Right atrium auricular region (tissue), 2 donors: Measurements from ENCODE around the gene FGF12. TPM values are rescaled to one million over a fixed set of nuclear protein-coding genes. Genes with fewer than 3 reads are reported as not detected.

Source experiments
- DNase-seq: peaks from one replicate; pipeline ENCODE4 v3.0.0-alpha.2; 2019; ENCODE audit warnings: low spot score
- H3K27ac ChIP-seq, 2 donors: fragments of 200-600 bp; sonication (generic); 1 replicate in 1 of 2; 2 replicates in 1 of 2; pipeline ENCODE4 v1.5.1; 2016 to 2019
- H3K27me3 ChIP-seq, 2 donors: fragments of 200-600 bp; sonication (generic); one replicate each; pipeline versions ENCODE4 v1.5.1 to v1.6.0; 2017 to 2019
- H3K36me3 ChIP-seq: fragments of 200-600 bp; sonication (generic); one replicate; pipeline ENCODE4 v1.5.1; 2016
- H3K4me1 ChIP-seq, 2 donors: fragments of 200-600 bp; sonication (generic); one replicate each; pipeline versions ENCODE4 v1.5.1 to v1.6.0; 2017 to 2019
- H3K4me3 ChIP-seq, 2 donors: fragments of 200-600 bp; sonication (generic); 1 replicate in 1 of 2; 2 replicates in 1 of 2; pipeline ENCODE4 v1.5.1; 2017 to 2019; ENCODE audit warnings: mild to moderate bottlenecking in 1 of 2, moderate library complexity in 1 of 2
- H3K9me3 ChIP-seq, 2 donors: fragments of 200-600 bp; sonication (generic); one replicate each; pipeline ENCODE4 v1.5.1; 2019
- CTCF ChIP-seq, 2 donors: fragments of 200-600 bp; sonication (generic); IDR thresholded peaks; one replicate each; pipeline ENCODE4 v1.5.1; 2019; ENCODE audit warnings: antibody characterized with exemption in 2 of 2
- total RNA-seq, 2 donors: library from RNA; depleted of rRNA; stranded (reverse); fragments of >200 nt; gene quantifications; one replicate each; pipeline ENCODE4 v1.1.0, GENCODE V29; 2016

Gene FGF12
- total RNA-seq, 2 donors from 2014 or later: 126 to 218 TPM

- Histone ChIP-seq H3K4me1 (no peaks in the 10 kb centered on the region), H3K4me3 (no peak overlapping the region), H3K36me3 (no peaks in the 10 kb centered on the region), H3K9me3 (no peaks in the 10 kb centered on the region), H3K27me3 (no peaks in the 10 kb centered on the region), H3K27ac (no peak overlapping the region)
- no peak for TF ChIP-seq CTCF (IDR thresholded peaks at IDR 0.05)
- no peak for DNase-seq
Measured at GRCh38 chr3:192220915-192221314, 506.4 kb downstream of the FGF12 start.

- Histone ChIP-seq H3K36me3 (no peaks in the 10 kb centered on the region), H3K27ac (no peak overlapping the region), H3K9me3 (no peaks in the 10 kb centered on the region), H3K4me1 (no peaks in the 10 kb centered on the region), H3K27me3 (no peaks in the 10 kb centered on the region), H3K4me3 (no peak overlapping the region)
- TF ChIP-seq CTCF (IDR thresholded peaks at IDR 0.05): no peak
- DNase-seq: no peak
Measured at GRCh38 chr3:192219926-192220325, 507.4 kb downstream of the FGF12 start.

GRCh38 chr3:192216067-192216466 is 511.3 kb downstream of the FGF12 start:
- no peaks in the 10 kb centered on the region for H3K4me1 ChIP-seq
- no peaks in the 10 kb centered on the region for H3K36me3 ChIP-seq
- no peak overlapping the region for H3K4me3 ChIP-seq
- no peak for DNase-seq
- no peak for TF ChIP-seq CTCF (IDR thresholded peaks at IDR 0.05)
- no peak overlapping the region for H3K27ac ChIP-seq
- no peaks in the 10 kb centered on the region for H3K9me3 ChIP-seq
- no peaks in the 10 kb centered on the region for H3K27me3 ChIP-seq

- no peak for TF ChIP-seq CTCF (IDR thresholded peaks at IDR 0.05)
- H3K27ac ChIP-seq: no peak overlapping the region
- no peak overlapping the region for H3K4me3 ChIP-seq
- no peaks in the 10 kb centered on the region for H3K27me3 ChIP-seq
- no peaks in the 10 kb centered on the region for H3K4me1 ChIP-seq
- no peaks in the 10 kb centered on the region for H3K36me3 ChIP-seq
- no peak for DNase-seq
- H3K9me3 ChIP-seq: no peaks in the 10 kb centered on the region
Measured at GRCh38 chr3:192212979-192213378, 514.4 kb downstream of the FGF12 start.

- Histone ChIP-seq H3K27me3 (no peaks in the 10 kb centered on the region), H3K4me3 (no peak overlapping the region), H3K27ac (no peak overlapping the region), H3K4me1 (peaks cover 0 to 4% of the 10 kb centered on the region in 2 donors), H3K36me3 (no peaks in the 10 kb centered on the region), H3K9me3 (no peaks in the 10 kb centered on the region)
- DNase-seq: no peak
- no peak for TF ChIP-seq CTCF (IDR thresholded peaks at IDR 0.05)
Measured at GRCh38 chr3:192212335-192212734, 515.0 kb downstream of the FGF12 start.

GRCh38 chr3:192207651-192208050 is 519.7 kb downstream of the FGF12 start:
- no peak for TF ChIP-seq CTCF (IDR thresholded peaks at IDR 0.05)
- Histone ChIP-seq H3K9me3 (no peaks in the 10 kb centered on the region), H3K27ac (no peak overlapping the region), H3K4me3 (no peak overlapping the region), H3K27me3 (no peaks in the 10 kb centered on the region), H3K4me1 (peaks cover 0 to 6% of the 10 kb centered on the region in 2 donors), H3K36me3 (no peaks in the 10 kb centered on the region)
- no peak for DNase-seq
